K562 (cell line): ENCODE data around the gene VPS4A. TPM values are rescaled to one million over a fixed set of nuclear protein-coding genes. Genes with fewer than 3 reads are reported as not detected.
A peak's percentile ranks its signal among the peaks of the same experiment; 100 is the strongest.

Experiments
- CBFA2T2 ChIP-seq: fragments of 450-650 bp; conservative IDR thresholded peaks from 2 replicates; pipeline ENCODE4 v1.6.1; 2017; ENCODE audit warnings: mild to moderate bottlenecking
- ELF1 ChIP-seq: fragments of 200-800 bp; sonication (Bioruptor generic); IDR thresholded peaks from 2 replicates; pipeline ENCODE4 v1.6.1; 2016; ENCODE audit warnings: missing genetic modification characterization, missing compliant biosample characterization
- ELF2 ChIP-seq: fragments of 250-450 bp; sonication (Bioruptor Pico); IDR thresholded peaks from 2 replicates; pipeline ENCODE4 v1.5.0; 2021; ENCODE audit warnings: mild to moderate bottlenecking
- FOXM1 ChIP-seq, 2 experiments: fragments of 450-650 bp in 1 of 2; sonication (generic) in 1 of 2; formaldehyde crosslinking in 1 of 2; IDR thresholded peaks; 2 replicates each; pipeline versions ENCODE4 v1.6.1 to v1.9.0; 2017 to 2022; ENCODE audit warnings: low read depth in 2 of 2, mild to moderate bottlenecking in 2 of 2, missing genetic modification reagents in 1 of 2, moderate library complexity in 1 of 2
- GTF2E2 ChIP-seq: fragments of 200-800 bp; sonication (Bioruptor generic); IDR thresholded peaks from 2 replicates; pipeline ENCODE4 v1.6.1; 2016; ENCODE audit warnings: missing genetic modification characterization, missing compliant biosample characterization
- HDAC1 ChIP-seq, 2 experiments: fragments of 450-650 bp; IDR thresholded peaks; 2 replicates each; pipeline ENCODE4 v1.6.1; 2016 to 2017; ENCODE audit warnings: inconsistent platforms in 1 of 2, mild to moderate bottlenecking in 1 of 2, moderate library complexity in 1 of 2
- HMG20B ChIP-seq: fragments of 250-450 bp; sonication (Bioruptor Pico); IDR thresholded peaks from 2 replicates; pipeline ENCODE4 v1.5.0; 2021; ENCODE audit warnings: mild to moderate bottlenecking
- IRF2 ChIP-seq: sonication (generic); formaldehyde crosslinking; IDR thresholded peaks from 2 replicates; pipeline ENCODE4 v1.8.1; 2022; ENCODE audit warnings: mild to moderate bottlenecking, missing genetic modification reagents
- MEF2A ChIP-seq: IDR thresholded peaks from 2 replicates; pipeline ENCODE4 v1.6.1; 2011; ENCODE audit warnings: low read depth, mild to moderate bottlenecking, low read length, moderate library complexity; ENCODE audit not compliant: control insufficient read depth
- NFATC3 ChIP-seq: fragments of 450-650 bp; IDR thresholded peaks from 2 replicates; pipeline ENCODE4 v1.6.1; 2017; ENCODE audit warnings: mild to moderate bottlenecking
- SMAD1 ChIP-seq: fragments of 150-350 bp; IDR thresholded peaks from 2 replicates; pipeline ENCODE4 v1.6.1; 2014; ENCODE audit warnings: low read length, low read depth; ENCODE audit not compliant: partially characterized antibody
- ZFP36 ChIP-seq: fragments of 150-350 bp; IDR thresholded peaks from 2 replicates; pipeline ENCODE4 v1.6.1; 2018; ENCODE audit warnings: low read length, low read depth; ENCODE audit not compliant: partially characterized antibody
- polyA plus RNA-seq, 8 experiments: library from polyadenylated mRNA; depleted of rRNA in 4 of 8; stranded (reverse) in 5 of 8; unstranded in 3 of 8; fragments of >200 nt; fragmentation: Nextera tagmentation in 2 of 8; fragmentation: Illumina TruSeq in 1 of 8; extraction: Ambion mirVana in 2 of 8; extraction: Trizol in 1 of 8; gene quantifications; 2 replicates each; pipeline versions ENCODE4 v1.2.1 to v1.2.3, GENCODE V29; 2011 to 2014; ENCODE audit warnings: inconsistent platforms in 1 of 8, missing spikeins in 1 of 8
- total RNA-seq, 7 experiments: library from RNA; depleted of rRNA in 6 of 7; stranded (reverse); fragments of >200 nt in 6 of 7; fragmentation: Illumina TruSeq in 2 of 7; extraction: Trizol in 2 of 7; gene quantifications; 2 replicates each; pipeline versions ENCODE4 v1.2.1 to v1.2.3, GENCODE V29; 2011 to 2021; ENCODE audit warnings: low replicate concordance in 1 of 7
- TF ChIP-seq, protein P1 (sequence below): fragments of 250-450 bp; sonication (Bioruptor Pico); IDR thresholded peaks from 2 replicates; pipeline ENCODE4 v1.5.1; 2021; ENCODE audit warnings: mild to moderate bottlenecking
- TF ChIP-seq, protein P2 (sequence below), 2 experiments: fragments of 450-650 bp; IDR thresholded peaks; 2 replicates each; pipeline ENCODE4 v1.6.1; 2016
- TF ChIP-seq, protein P3 (sequence below): sonication (generic); formaldehyde crosslinking; IDR thresholded peaks from 2 replicates; pipeline ENCODE4 v1.8.0; 2022; ENCODE audit warnings: mild to moderate bottlenecking, missing genetic modification reagents, borderline replicate concordance
- TF ChIP-seq, protein P4 (sequence below): sonication (generic); formaldehyde crosslinking; IDR thresholded peaks from 2 replicates; pipeline ENCODE4 v1.4.0; 2020; ENCODE audit warnings: mild to moderate bottlenecking, missing genetic modification reagents
- TF ChIP-seq, protein P5 (sequence below): fragments of 250-450 bp; sonication (Bioruptor Pico); IDR thresholded peaks from 2 replicates; pipeline ENCODE4 v1.9.0; 2021; ENCODE audit warnings: mild to moderate bottlenecking, inconsistent platforms

VPS4A gene
- total and polyA plus RNA-seq, 9 of the 15 experiments (the other 6 are each of a cell fraction or from before 2014, with no cell fraction given) = 7.6 to 45.4 (median 29.9) TPM

DNA sequence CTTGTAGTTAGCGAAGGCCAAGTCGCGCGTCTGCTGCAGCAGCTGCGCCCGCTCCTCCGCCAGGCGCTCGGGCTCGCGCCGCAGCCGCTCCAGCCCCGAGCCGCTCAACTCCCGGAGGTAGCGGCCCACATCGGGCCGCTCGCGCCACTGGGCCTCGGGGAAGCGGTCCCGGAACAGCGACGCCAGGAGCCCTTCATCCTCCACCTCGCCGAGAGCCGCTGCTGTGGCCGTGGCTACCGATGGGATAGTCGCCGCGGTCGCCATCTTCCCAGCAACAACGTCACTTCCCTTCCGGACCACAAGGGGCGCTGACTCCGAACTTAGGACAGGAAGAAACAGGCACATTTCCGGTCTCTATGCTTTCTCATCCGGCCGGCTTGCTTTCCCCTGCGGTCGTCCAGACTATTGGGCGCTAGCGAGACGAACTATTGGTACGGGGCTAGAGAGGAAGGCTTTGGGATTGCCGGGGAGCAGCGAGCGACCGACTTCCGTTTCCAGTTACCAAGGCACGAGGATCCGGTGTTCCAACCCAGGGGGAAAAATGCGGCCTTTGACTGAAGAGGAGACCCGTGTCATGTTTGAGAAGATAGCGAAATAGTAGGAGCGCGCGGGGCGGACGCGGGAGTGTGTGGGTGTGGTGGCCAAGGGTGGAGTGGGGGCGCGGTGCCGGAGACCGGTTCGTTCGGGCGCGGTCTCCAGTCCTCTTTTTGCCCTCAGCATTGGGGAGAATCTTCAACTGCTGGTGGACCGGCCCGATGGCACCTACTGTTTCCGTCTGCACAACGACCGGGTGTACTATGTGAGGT lies 28.3 kb downstream of the VPS4A start, which contains the start of the genes COG8 and NIP7 (continued):
- TF ChIP-seq, protein P1, sequence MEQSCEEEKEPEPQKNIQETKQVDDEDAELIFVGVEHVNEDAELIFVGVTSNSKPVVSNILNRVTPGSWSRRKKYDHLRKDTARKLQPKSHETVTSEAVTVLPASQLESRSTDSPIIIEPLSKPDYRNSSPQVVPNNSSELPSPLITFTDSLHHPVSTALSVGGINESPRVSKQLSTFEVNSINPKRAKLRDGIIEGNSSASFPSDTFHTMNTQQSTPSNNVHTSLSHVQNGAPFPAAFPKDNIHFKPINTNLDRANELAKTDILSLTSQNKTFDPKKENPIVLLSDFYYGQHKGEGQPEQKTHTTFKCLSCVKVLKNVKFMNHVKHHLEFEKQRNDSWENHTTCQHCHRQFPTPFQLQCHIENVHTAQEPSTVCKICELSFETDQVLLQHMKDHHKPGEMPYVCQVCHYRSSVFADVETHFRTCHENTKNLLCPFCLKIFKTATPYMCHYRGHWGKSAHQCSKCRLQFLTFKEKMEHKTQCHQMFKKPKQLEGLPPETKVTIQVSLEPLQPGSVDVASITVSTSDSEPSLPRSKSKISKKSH = no peak
- TF ChIP-seq ELF1 (tag) = peak; percentile 93
- TF ChIP-seq, protein P2, sequence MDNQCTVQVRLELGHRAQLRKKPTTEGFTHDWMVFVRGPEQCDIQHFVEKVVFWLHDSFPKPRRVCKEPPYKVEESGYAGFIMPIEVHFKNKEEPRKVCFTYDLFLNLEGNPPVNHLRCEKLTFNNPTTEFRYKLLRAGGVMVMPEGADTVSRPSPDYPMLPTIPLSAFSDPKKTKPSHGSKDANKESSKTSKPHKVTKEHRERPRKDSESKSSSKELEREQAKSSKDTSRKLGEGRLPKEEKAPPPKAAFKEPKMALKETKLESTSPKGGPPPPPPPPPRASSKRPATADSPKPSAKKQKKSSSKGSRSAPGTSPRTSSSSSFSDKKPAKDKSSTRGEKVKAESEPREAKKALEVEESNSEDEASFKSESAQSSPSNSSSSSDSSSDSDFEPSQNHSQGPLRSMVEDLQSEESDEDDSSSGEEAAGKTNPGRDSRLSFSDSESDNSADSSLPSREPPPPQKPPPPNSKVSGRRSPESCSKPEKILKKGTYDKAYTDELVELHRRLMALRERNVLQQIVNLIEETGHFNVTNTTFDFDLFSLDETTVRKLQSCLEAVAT (IDR thresholded peaks at IDR 0.05) = peak in 1 of 2 experiments; percentile 79; a peak in 2 of 4 replicates
- no peak for TF ChIP-seq CBFA2T2
- TF ChIP-seq, protein P3, sequence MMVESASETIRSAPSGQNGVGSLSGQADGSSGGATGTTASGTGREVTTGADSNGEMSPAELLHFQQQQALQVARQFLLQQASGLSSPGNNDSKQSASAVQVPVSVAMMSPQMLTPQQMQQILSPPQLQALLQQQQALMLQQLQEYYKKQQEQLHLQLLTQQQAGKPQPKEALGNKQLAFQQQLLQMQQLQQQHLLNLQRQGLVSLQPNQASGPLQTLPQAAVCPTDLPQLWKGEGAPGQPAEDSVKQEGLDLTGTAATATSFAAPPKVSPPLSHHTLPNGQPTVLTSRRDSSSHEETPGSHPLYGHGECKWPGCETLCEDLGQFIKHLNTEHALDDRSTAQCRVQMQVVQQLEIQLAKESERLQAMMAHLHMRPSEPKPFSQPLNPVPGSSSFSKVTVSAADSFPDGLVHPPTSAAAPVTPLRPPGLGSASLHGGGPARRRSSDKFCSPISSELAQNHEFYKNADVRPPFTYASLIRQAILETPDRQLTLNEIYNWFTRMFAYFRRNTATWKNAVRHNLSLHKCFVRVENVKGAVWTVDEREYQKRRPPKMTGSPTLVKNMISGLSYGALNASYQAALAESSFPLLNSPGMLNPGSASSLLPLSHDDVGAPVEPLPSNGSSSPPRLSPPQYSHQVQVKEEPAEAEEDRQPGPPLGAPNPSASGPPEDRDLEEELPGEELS (CRISPR knock-in tag) = peak; percentile 90; the same call in 1 of the 2 replicates
- peak; percentile 25 for TF ChIP-seq ZFP36
- TF ChIP-seq NFATC3 = no peak
- TF ChIP-seq ELF2 = peak; percentile 80; the same call in 1 of the 2 replicates
- no peak for TF ChIP-seq HMG20B (CRISPR knock-in tag)
- TF ChIP-seq HDAC1 (IDR thresholded peaks at IDR 0.05) = peak in 1 of 2 experiments; percentile 97; a peak in 2 of 4 replicates
- peak; percentile 62 for TF ChIP-seq FOXM1 (IDR thresholded peaks at IDR 0.05; ENCODE audit: low read depth)
- 0 out of 2 replicates have a peak, but pooled peaks have one; percentile 79 for TF ChIP-seq FOXM1 (CRISPR knock-in tag; IDR thresholded peaks at IDR 0.05; ENCODE audit: low read depth)
- TF ChIP-seq, protein P4, sequence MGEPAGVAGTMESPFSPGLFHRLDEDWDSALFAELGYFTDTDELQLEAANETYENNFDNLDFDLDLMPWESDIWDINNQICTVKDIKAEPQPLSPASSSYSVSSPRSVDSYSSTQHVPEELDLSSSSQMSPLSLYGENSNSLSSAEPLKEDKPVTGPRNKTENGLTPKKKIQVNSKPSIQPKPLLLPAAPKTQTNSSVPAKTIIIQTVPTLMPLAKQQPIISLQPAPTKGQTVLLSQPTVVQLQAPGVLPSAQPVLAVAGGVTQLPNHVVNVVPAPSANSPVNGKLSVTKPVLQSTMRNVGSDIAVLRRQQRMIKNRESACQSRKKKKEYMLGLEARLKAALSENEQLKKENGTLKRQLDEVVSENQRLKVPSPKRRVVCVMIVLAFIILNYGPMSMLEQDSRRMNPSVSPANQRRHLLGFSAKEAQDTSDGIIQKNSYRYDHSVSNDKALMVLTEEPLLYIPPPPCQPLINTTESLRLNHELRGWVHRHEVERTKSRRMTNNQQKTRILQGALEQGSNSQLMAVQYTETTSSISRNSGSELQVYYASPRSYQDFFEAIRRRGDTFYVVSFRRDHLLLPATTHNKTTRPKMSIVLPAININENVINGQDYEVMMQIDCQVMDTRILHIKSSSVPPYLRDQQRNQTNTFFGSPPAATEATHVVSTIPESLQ (CRISPR knock-in tag) = no peak
- TF ChIP-seq SMAD1 = peak; percentile 76
- TF ChIP-seq IRF2 (CRISPR knock-in tag) = no peak
- TF ChIP-seq, protein P5, sequence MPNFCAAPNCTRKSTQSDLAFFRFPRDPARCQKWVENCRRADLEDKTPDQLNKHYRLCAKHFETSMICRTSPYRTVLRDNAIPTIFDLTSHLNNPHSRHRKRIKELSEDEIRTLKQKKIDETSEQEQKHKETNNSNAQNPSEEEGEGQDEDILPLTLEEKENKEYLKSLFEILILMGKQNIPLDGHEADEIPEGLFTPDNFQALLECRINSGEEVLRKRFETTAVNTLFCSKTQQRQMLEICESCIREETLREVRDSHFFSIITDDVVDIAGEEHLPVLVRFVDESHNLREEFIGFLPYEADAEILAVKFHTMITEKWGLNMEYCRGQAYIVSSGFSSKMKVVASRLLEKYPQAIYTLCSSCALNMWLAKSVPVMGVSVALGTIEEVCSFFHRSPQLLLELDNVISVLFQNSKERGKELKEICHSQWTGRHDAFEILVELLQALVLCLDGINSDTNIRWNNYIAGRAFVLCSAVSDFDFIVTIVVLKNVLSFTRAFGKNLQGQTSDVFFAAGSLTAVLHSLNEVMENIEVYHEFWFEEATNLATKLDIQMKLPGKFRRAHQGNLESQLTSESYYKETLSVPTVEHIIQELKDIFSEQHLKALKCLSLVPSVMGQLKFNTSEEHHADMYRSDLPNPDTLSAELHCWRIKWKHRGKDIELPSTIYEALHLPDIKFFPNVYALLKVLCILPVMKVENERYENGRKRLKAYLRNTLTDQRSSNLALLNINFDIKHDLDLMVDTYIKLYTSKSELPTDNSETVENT (CRISPR knock-in tag) = peak; percentile 80; the same call in 1 of the 2 replicates
- TF ChIP-seq GTF2E2 = peak; percentile 96
- TF ChIP-seq MEF2A = no peak
